ENCODE data around the gene MUC6.

Gene MUC6

DNA sequence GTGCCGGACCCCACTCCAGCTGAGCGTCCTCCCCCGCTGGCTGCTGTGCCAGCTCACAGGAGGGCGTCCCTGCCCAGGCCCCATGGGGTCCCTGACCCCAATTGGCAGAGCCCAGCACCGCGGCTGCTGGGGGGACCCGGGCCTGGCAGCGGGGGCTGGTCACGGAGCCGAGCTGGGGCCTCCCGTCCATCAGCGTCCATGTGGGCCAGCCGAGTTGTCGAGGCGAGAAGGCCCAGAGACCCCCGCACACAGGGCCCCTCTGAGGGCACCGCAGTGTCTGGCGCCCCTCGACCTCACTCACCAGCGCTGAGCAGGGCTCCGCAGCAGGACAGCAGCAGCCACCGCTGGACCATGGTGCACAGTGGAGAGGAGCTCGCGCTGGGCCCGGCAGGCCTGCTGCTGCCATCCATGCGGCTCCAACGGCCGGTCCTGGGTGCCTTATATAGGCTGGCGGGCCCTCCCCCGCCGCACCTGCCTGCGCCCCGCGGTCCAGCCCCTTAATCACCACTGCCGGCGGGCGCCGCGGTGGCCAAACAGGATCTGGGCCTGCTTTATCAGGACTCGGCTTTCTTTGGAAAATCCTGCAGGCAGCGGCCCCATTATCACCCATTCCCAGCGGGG, at the start of gene MUC6:
MUC6 (minus strand) TSS at position 416 of the 621 bp plus-strand sequence; CDS start at position 353, 63 bp downstream.
- TF ChIP-seq ZNF274 (IDR thresholded peaks at IDR 0.05; ENCODE audit: low read depth, low read length): no peak
- H3K4me3 ChIP-seq (ENCODE audit: low read length): no peak within 1 kb of the TSS

DNA sequence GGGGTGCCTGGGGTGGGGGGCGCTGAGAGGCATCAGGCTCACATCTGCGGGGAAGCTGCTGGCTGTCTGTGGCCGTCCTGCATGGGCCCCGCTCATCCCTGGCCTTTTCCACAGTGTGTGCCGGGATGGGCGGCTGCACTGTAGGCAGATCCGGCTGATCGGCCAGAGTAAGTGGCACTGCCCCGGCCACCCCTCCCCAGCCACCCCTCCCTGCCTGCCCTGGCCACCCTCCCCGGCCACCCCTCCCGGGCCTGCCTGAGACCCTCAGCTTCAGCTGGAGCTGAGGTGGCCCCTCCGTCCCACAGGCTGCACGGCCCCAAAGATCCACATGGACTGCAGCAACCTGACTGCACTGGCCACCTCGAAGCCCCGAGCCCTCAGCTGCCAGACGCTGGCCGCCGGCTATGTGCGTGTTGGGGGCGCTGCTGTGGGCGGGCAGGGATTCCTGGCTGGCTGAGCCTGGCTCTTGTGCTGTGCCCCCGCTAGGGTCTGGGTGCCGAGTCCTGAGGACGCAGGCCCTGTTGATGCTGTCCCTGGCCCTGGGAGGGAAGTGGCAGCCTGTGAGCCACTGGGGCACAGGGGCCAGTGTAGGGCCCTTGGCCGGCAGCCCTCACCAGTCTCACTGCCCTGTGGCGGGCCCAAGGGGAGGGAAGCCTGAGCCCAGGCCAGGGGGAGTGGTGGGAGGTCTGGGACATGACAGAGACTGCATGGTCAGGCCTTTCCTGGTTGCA, 49.1 kb upstream of the MUC6 start:
- H3K4me3 ChIP-seq (ENCODE audit: low read length): no peak overlapping the region

GRCh38 chr11:1084561-1085439, 48.3 kb upstream of the MUC6 start:
- TF ChIP-seq ZNF274 (IDR thresholded peaks at IDR 0.05; ENCODE audit: low read depth, low read length): no peak
- H3K4me3 ChIP-seq (ENCODE audit: low read length): no peak overlapping the region

More for the DNA sequence above, 49.1 kb upstream of the MUC6 start:
- no peak for TF ChIP-seq ZNF274 (IDR thresholded peaks at IDR 0.05; ENCODE audit: low read depth, low read length)

GRCh38 chr11:1083621-1084551, 47.4 kb upstream of the MUC6 start:
- no peak for TF ChIP-seq ZNF274 (IDR thresholded peaks at IDR 0.05; ENCODE audit: low read depth, low read length)
- H3K4me3 ChIP-seq (ENCODE audit: low read length): no peak overlapping the region

GRCh38 chr11:1082728-1083620, 46.5 kb upstream of the MUC6 start:
- TF ChIP-seq ZNF274 (IDR thresholded peaks at IDR 0.05; ENCODE audit: low read depth, low read length): no peak
- no peak overlapping the region for H3K4me3 ChIP-seq (ENCODE audit: low read length)

DNA sequence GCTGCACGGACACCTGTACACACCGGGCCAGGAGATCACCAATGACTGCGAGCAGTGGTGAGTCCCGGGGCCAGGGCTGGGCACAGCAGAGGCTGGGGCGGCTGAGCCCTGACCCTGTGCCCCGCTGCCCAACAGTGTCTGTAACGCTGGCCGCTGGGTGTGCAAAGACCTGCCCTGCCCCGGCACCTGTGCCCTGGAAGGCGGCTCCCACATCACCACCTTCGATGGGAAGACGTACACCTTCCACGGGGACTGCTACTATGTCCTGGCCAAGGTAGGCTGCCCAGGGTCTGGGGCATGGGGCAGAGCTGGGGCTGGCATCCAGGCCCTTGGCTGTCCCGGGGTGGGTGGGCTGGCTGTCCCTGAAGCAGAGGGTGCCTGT, 45.8 kb upstream of the MUC6 start:
- TF ChIP-seq ZNF274 (IDR thresholded peaks at IDR 0.05; ENCODE audit: low read depth, low read length): no peak
- H3K4me3 ChIP-seq (ENCODE audit: low read length): no peak overlapping the region

- no peak for TF ChIP-seq ZNF274 (IDR thresholded peaks at IDR 0.05; ENCODE audit: low read depth, low read length)
- H3K4me3 ChIP-seq (ENCODE audit: low read length): no peak overlapping the region
Observed at GRCh38 chr11:1081601-1082311, 45.2 kb upstream of the MUC6 start.

GRCh38 chr11:1078191-1078601, 41.7 kb upstream of the MUC6 start:
- H3K4me3 ChIP-seq (ENCODE audit: low read length): no peak overlapping the region
- TF ChIP-seq ZNF274 (IDR thresholded peaks at IDR 0.05; ENCODE audit: low read depth, low read length): no peak

- H3K4me3 ChIP-seq (ENCODE audit: low read length): no peak overlapping the region
- no peak for TF ChIP-seq ZNF274 (IDR thresholded peaks at IDR 0.05; ENCODE audit: low read depth, low read length)
Observed at GRCh38 chr11:1077417-1078119, 41.0 kb upstream of the MUC6 start.

- TF ChIP-seq ZNF274 (IDR thresholded peaks at IDR 0.05; ENCODE audit: low read depth, low read length): no peak
- no peak overlapping the region for H3K4me3 ChIP-seq (ENCODE audit: low read length)
Observed at GRCh38 chr11:1077033-1077416, 40.5 kb upstream of the MUC6 start.

GRCh38 chr11:1076061-1076665, 39.6 kb upstream of the MUC6 start:
- H3K4me3 ChIP-seq (ENCODE audit: low read length): no peak overlapping the region
- TF ChIP-seq ZNF274 (IDR thresholded peaks at IDR 0.05; ENCODE audit: low read depth, low read length): no peak

Data from GM08714 (cell line).